GM18508 (cell line): Measurements from ENCODE around the gene UNC50.
A peak's percentile ranks its signal among the peaks of the same experiment; 100 is the strongest.

Source experiments
- ATAC-seq: cut with Tn5 transposase; IDR thresholded peaks from one replicate; pipeline ENCODE4 v1.9.1; 2021; ENCODE audit warnings: moderate number of reproducible peaks; ENCODE audit not compliant: insufficient read depth, unreplicated experiment

Gene UNC50

DNA sequence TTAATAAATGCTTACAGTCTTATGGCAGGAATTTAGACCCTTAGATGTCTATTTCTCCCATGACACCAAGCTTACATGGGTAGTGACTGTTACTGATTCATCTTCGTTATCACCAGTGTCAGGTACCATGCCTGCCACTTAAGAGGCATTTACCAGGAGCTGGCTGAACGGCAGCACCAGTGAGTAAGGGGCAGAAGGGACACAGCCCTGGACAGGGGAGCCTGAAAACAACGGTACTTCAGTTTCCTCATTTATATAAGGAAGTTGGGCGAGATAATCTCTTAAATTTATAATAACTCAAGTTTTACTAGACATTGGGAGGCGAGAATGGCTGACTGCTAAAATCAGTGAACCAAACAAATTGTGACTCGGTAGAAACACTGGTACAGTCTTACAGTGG lies 1.3 kb upstream of the UNC50 start:
- ATAC-seq, result no peak

DNA sequence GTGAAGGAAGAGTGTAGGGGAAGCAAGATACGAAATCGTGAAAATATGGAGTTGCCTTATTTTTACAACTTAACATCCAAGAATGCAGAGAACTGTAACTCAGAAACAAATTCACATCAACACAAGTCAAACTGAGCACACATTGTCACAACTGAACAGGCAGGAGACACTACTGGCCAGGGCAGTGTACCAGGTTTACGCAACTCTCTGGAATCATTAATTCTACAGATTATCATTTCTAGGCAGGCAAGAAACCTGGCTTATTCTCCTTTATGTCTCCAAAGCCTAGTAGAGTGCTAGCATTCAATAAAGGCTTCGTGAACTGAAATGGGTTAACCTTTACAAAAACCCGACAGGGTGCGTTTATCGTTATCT lies 661 bp upstream of the UNC50 start:
- no peak for ATAC-seq

DNA sequence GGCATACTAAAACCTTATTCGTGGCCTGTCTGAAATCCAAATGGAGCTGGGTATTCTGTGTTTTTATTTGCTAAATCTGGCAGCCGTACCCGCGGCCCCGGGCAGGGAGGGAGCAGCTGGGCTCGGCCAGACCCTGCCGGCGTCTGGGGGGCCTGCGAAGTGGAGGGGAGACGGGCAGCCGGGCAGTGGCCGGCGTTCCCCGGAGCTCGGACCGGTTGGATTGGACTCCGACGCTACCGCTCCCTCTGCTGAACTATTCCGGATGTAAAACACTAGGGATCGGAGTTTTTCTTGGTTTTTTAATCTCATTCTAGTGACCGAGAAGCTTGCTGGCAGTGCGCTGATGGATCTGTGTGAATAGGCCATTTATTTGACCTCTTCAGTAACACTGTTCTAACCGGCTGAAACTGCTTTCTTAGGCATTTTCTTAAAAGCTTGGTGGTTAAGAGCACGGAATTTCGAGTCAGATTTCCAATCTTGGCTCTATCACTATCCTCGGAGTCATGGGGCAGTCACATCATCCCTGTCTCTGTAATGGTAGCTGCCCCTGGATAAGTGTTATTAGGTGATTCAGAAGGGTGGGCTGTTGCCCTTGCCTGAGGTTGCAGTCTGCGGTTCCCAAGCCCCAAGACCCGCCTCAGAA lies 694 bp downstream of the UNC50 start:
- no peak for ATAC-seq

GRCh38 chr2:98614024-98614739 lies 5.8 kb downstream of the UNC50 start:
- no peak for ATAC-seq

GRCh38 chr2:98615481-98615880 lies 7.1 kb downstream of the UNC50 start:
- ATAC-seq, result no peak

GRCh38 chr2:98617149-98617548 lies 8.8 kb downstream of the UNC50 start:
- no peak for ATAC-seq

- no peak for ATAC-seq
Measured at GRCh38 chr2:98623657-98624056, 15.3 kb downstream of the UNC50 start.

- ATAC-seq, result no peak
Measured at GRCh38 chr2:98632351-98632750, 24.0 kb downstream of the UNC50 start.

- ATAC-seq, result no peak
Measured at GRCh38 chr2:98634406-98635092, 26.2 kb downstream of the UNC50 start.

GRCh38 chr2:98637401-98638147 lies 29.2 kb downstream of the UNC50 start:
- no peak for ATAC-seq

DNA sequence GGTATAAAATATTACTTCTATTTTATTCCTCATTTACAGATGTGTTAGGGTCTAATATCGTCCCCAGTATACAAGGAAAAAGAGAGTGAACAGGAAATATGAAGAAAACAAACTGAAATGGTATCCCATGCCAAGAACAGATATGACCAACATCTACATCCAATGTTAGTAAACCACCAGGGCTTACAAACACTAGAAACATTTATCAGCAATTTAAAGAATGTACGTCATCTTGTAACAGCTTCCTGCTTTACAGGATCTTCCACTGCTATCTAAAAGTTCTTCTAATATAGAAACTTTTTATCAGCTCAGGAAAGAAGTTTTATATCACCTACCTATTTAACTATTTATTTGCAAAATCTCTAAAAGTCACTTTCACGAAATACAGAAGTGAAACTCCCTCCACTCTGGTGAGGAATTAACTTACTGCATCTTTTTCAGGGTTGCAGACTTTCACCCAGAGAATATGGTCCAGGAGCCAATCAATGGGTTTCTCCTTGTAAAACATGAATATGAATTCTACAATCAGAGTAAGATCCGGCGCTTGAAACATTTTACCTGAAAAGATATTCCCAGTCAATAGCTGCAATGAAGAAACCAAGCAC lies 35.2 kb downstream of the UNC50 start:
- ATAC-seq, result no peak

DNA sequence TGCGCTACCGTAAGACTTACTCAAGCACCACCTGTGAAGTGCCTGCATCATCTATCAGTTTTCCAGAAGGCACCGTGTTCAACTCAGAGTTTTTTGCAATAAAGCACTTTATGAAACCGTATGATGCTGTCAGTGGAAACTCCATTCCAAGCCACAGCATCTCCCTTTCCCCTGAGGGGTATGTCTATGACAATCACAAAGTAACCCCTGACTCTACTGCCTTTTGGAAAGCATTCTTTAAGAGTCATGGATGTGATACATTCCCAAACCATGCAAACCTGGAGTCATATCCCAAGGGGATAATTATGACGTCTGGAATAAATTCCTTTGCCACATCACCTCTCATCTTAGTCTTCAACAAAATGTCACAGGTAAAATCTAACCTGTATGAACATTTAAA lies 39.2 kb downstream of the UNC50 start:
- ATAC-seq, result no peak

DNA sequence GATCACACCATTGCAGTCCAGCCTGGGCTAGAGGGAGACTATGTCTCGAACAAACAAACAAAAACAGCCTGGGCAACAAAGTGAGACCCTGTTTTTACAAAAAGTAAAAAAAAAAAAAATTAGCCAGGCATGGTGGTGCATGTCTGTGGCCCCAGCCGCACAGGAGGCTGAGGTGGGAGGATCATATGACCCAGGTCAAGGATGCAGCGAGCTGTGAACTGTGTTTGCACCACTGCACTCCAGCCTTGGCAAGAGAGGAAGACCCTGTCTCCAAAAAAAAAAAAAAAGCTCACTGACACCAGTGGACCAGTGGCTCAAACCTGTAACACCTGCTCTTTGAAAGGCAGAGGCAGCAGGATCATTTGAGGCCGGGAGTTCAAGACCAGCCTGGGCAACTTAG lies 40.1 kb downstream of the UNC50 start:
- no peak for ATAC-seq

GRCh38 chr2:98649135-98649991 lies 41.0 kb downstream of the UNC50 start:
- peak; percentile 58 for ATAC-seq

GRCh38 chr2:98649992-98650375 lies 41.6 kb downstream of the UNC50 start:
- ATAC-seq, result no peak

GRCh38 chr2:98650998-98651397 lies 42.6 kb downstream of the UNC50 start:
- ATAC-seq, result no peak

GRCh38 chr2:98654699-98655495 lies 46.5 kb downstream of the UNC50 start:
- ATAC-seq, result no peak

DNA sequence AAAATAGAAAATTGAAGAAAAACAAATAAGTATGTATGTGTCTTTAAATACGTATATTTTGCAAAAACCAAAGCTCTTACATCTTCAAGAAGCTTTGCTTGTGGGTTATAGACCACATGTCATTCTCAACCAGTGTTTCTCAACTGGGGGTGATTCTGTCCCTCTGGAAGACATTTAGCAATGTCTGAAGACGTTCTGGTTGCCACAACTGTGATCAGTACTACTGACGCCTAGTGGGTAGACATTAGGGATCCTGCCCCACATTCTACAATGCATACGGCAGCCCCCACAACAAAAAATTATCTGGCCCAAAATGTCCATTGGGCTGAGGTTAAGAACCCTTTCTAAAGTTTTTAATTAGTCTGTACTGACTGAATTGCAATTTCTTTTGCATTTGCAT lies 48.4 kb downstream of the UNC50 start:
- ATAC-seq, result no peak
